ENCODE results near the gene PSMD13. TPM values are rescaled to one million over a fixed set of nuclear protein-coding genes. Genes with fewer than 3 reads are reported as not detected.
A peak's percentile ranks its signal among the peaks of the same experiment; 100 is the strongest.

The PSMD13 gene
- total RNA-seq, 1 experiment from 2014 or later: 141 TPM

DNA sequence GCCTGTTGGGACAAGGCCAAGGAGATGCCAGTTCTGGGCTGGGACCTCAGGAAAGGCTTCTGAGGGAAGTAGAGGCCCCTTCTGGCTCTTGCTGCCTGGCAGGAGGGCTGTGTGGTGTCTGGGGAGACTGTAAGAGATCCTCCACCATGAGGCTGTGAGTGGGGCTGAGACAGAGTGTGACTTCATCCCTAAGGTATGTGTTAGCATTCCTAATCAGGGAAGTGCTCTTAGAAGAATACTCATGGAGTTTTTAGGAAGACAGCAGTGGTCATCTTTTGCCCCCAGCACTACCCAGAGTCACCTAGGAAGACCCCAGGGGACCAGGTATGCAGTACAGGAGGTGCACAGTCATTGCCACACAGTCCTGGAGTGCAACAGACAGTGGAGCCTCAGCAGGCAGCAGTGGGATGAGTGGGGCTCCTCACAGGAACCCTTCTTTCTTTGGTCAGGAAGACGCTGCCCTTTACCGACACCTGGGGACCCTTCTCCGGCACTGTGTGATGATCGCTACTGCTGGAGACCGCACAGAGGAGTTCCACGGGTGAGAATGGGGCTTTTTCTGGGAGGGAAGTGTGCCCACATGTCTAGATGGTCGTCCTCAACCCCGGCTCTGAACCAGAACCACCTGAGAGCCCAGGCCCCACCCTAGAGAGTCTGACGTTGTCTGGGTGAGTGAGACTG, 26.5 kb upstream of the PSMD13 start:
- Histone ChIP-seq H4K91ac (ENCODE audit: insufficient read length, low read depth, low read length) (no peak overlapping the region), H2AFZ (ENCODE audit: low read length) (no peak overlapping the region), H3K23ac (ENCODE audit: insufficient read length, low read depth, low read length) (no peak overlapping the region), H2BK120ac (ENCODE audit: low read depth, low read length, poor library complexity, severe bottlenecking) (no peak overlapping the region), H3K4me2 (ENCODE audit: insufficient read depth, insufficient read length, low read length) (no peak overlapping the region), H3K27me3 (ENCODE audit: insufficient read depth, low read length) (no peaks in the 10 kb centered on the region), H2BK20ac (ENCODE audit: low read depth, low read length, poor library complexity, severe bottlenecking) (no peak overlapping the region), H3K18ac (ENCODE audit: insufficient read length, low read depth, low read length) (no peak overlapping the region), H3K56ac (ENCODE audit: insufficient read length, low read depth, low read length) (no peak overlapping the region), H3K9ac (ENCODE audit: extremely low read depth, insufficient read length, low read length) (no peak overlapping the region), H3K27ac (ENCODE audit: insufficient read length, low read depth, low read length) (no peak overlapping the region), H4K20me1 (ENCODE audit: control insufficient read depth, insufficient read depth, insufficient read length) (no peaks in the 10 kb centered on the region), H3K79me2 (ENCODE audit: insufficient read depth, low read length) (no peaks in the 10 kb centered on the region; the same call in 1 of the 2 replicates), H2AK5ac (ENCODE audit: insufficient read length, low read length) (no peak overlapping the region), H4K8ac (replicated peaks; ENCODE audit: insufficient read length, low read depth, low read length) (no peak overlapping the region), H3K23me2 (ENCODE audit: insufficient read length, low read depth, low read length, poor library complexity, severe bottlenecking) (peaks cover 21% of the 10 kb centered on the region), H3T11ph (ENCODE audit: low read length) (no peak overlapping the region), H2BK15ac (ENCODE audit: low read depth, low read length) (no peak overlapping the region), H3K4ac (ENCODE audit: low read depth, low read length) (no peak overlapping the region), H3K4me1 (ENCODE audit: insufficient read depth, low read length) (no peaks in the 10 kb centered on the region; the same call in 1 of the 2 replicates), H3K9me3 (ENCODE audit: control insufficient read depth, low read depth, low read length) (no peaks in the 10 kb centered on the region), H3K14ac (ENCODE audit: insufficient read depth, low read length) (no peak overlapping the region), H2BK5ac (ENCODE audit: insufficient read length, low read length) (no peak overlapping the region), H4K5ac (ENCODE audit: insufficient read length, low read depth, low read length) (no peak overlapping the region), H2BK12ac (ENCODE audit: insufficient read length, low read depth, low read length) (no peak overlapping the region), H3K79me1 (ENCODE audit: insufficient read depth, low read depth, low read length, poor library complexity, severe bottlenecking) (peaks cover 5% of the 10 kb centered on the region)
- H3K27ac Mint-ChIP-seq: no peak overlapping the region
- H3K4me1 Mint-ChIP-seq: peaks cover 5 to 17% of the 10 kb centered on the region in 2 experiments
- H3K9me3 Mint-ChIP-seq: no peaks in the 10 kb centered on the region
- peak overlapping the region; percentile 93 to 97 for H3K4me3 Mint-ChIP-seq
- WGBS (ENCODE audit: extremely low coverage, insufficient read length, low lambda C conversion rate): no CpG with 5 or more reads among the region's 9 CpGs
- H3K27me3 Mint-ChIP-seq (ENCODE audit: low read depth): no peaks in the 10 kb centered on the region
- peaks cover 29 to 62% (median 59%) of the 10 kb centered on the region in 3 experiments for H3K36me3 Mint-ChIP-seq (ENCODE audit: insufficient read depth in 1 of 3, low read depth in 3 of 3)
- DNase-seq: no peak
- no peak for TF ChIP-seq CTCF (conservative IDR thresholded peaks at IDR 0.05)

Measured in H9 (cell line).